HL-60 (cell line): ENCODE results near the gene GRK1.
A peak's percentile ranks its signal among the peaks of the same experiment; 100 is the strongest.

Experiments
- DNase-seq, 2 experiments: peaks; one replicate each; pipeline ENCODE4 v3.0.0-alpha.2; 2010 to 2020; ENCODE audit warnings: low read depth in 1 of 2, low spot score in 1 of 2
- H3K27ac ChIP-seq: fragments of 250-450 bp; sonication (Bioruptor Pico); replicated peaks from 2 replicates; pipeline ENCODE4 v1.5.1; 2020; ENCODE audit warnings: mild to moderate bottlenecking, moderate library complexity
- H3K27me3 ChIP-seq: fragments of 250-450 bp; sonication (Bioruptor Pico); 2 replicates; pipeline ENCODE4 v1.5.1; 2021; ENCODE audit warnings: mild to moderate bottlenecking, moderate library complexity; ENCODE audit not compliant: insufficient read depth, poor library complexity, severe bottlenecking
- H3K4me3 ChIP-seq: replicated peaks from 2 replicates; pipeline ENCODE4 v1.5.1; 2011; ENCODE audit warnings: mild to moderate bottlenecking, control low read depth, low read length; ENCODE audit not compliant: insufficient read depth
- CTCF ChIP-seq: IDR thresholded peaks from one replicate; pipeline ENCODE4 v1.5.1; 2011; ENCODE audit warnings: low read length, control low read depth, inconsistent platforms; ENCODE audit not compliant: insufficient read depth
- GABPA ChIP-seq: IDR thresholded peaks from 2 replicates; pipeline ENCODE4 v1.6.1; 2012; ENCODE audit warnings: low read depth
- POLR2AphosphoS5 ChIP-seq: IDR thresholded peaks from 2 replicates; pipeline ENCODE4 v1.6.1; 2012; ENCODE audit warnings: low read depth
- REST ChIP-seq: IDR thresholded peaks from 2 replicates; pipeline ENCODE4 v1.6.1; 2012; ENCODE audit warnings: low read depth; ENCODE audit not compliant: insufficient replicate concordance
- SPI1 ChIP-seq: IDR thresholded peaks from 2 replicates; pipeline ENCODE4 v1.6.1; 2012; ENCODE audit warnings: low read depth, mild to moderate bottlenecking, borderline replicate concordance

The GRK1 gene

GRCh38 chr13:113783966-113784644, 117.1 kb downstream of the GRK1 start:
- Histone ChIP-seq H3K27ac (no peak overlapping the region), H3K27me3 (no peaks in the 10 kb centered on the region), H3K4me3 (no peak overlapping the region)
- no peak for TF ChIP-seq GABPA
- TF ChIP-seq SPI1 = no peak
- no peak for TF ChIP-seq POLR2AphosphoS5
- TF ChIP-seq CTCF = no peak
- no peak for TF ChIP-seq REST
- DNase-seq = no peak

- no peak for DNase-seq
- TF ChIP-seq REST (no peak), POLR2AphosphoS5 (no peak), CTCF (no peak), SPI1 (no peak), GABPA (no peak)
- Histone ChIP-seq H3K27ac (no peak overlapping the region), H3K4me3 (no peak overlapping the region), H3K27me3 (no peaks in the 10 kb centered on the region)
Measured at GRCh38 chr13:113784645-113785024, 117.6 kb downstream of the GRK1 start.

- TF ChIP-seq GABPA (no peak), SPI1 (no peak), REST (no peak), POLR2AphosphoS5 (no peak), CTCF (no peak)
- Histone ChIP-seq H3K4me3 (no peak overlapping the region), H3K27ac (no peak overlapping the region), H3K27me3 (no peaks in the 10 kb centered on the region)
- peak in 1 of 2 experiments; percentile 32 for DNase-seq
Measured at GRCh38 chr13:113785051-113786010, 118.3 kb downstream of the GRK1 start.
